K562 (cell line): ENCODE data around the gene ACHE. TPM values are rescaled to one million over a fixed set of nuclear protein-coding genes. Genes with fewer than 3 reads are reported as not detected.

Experiments
- CBX8 ChIP-seq: fragments of 200-600 bp; sonication (generic); IDR thresholded peaks from 2 replicates; pipeline ENCODE4 v1.6.1; 2012; ENCODE audit warnings: borderline replicate concordance, mixed run types, low read depth, mild to moderate bottlenecking, moderate library complexity, mixed read lengths, low read length, control low read depth, inconsistent platforms; ENCODE audit not compliant: poor library complexity, severe bottlenecking; ENCODE audit errors: extremely low read depth
- CCAR2 ChIP-seq: fragments of 200-400 bp; formaldehyde crosslinking; IDR thresholded peaks from 2 replicates; pipeline ENCODE4 v1.6.1; 2017; ENCODE audit warnings: mild to moderate bottlenecking, low read depth, low read length
- CSDE1 ChIP-seq, 2 experiments: fragments of 450-650 bp; IDR thresholded peaks; 2 replicates each; pipeline ENCODE4 v1.6.1; 2016; ENCODE audit warnings: mild to moderate bottlenecking in 1 of 2
- DIDO1 ChIP-seq: fragments of 450-650 bp; IDR thresholded peaks from 2 replicates; pipeline ENCODE4 v1.6.1; 2016; ENCODE audit warnings: low read depth, missing biosample characterization, missing genetic modification characterization
- E2F1 ChIP-seq: sonication (generic); formaldehyde crosslinking; IDR thresholded peaks from 2 replicates; pipeline ENCODE4 v1.8.1; 2023; ENCODE audit warnings: mild to moderate bottlenecking, missing genetic modification reagents, moderate library complexity
- ELF1 ChIP-seq: fragments of 200-800 bp; sonication (Bioruptor generic); IDR thresholded peaks from 2 replicates; pipeline ENCODE4 v1.6.1; 2016; ENCODE audit warnings: missing genetic modification characterization, missing compliant biosample characterization
- HLTF ChIP-seq: fragments of 450-650 bp; IDR thresholded peaks from 2 replicates; pipeline ENCODE4 v1.6.1; 2016
- KDM1A ChIP-seq, 2 experiments: fragments of 450-650 bp; IDR thresholded peaks; 2 replicates each; pipeline ENCODE4 v1.6.1; 2016; ENCODE audit warnings: mild to moderate bottlenecking in 2 of 2
- LCOR ChIP-seq: sonication (generic); formaldehyde crosslinking; IDR thresholded peaks from 2 replicates; pipeline ENCODE4 v1.8.0; 2022; ENCODE audit warnings: mild to moderate bottlenecking, missing genetic modification reagents
- NR1H2 ChIP-seq: sonication (generic); formaldehyde crosslinking; IDR thresholded peaks from 2 replicates; pipeline ENCODE4 v1.4.0; 2020; ENCODE audit warnings: mild to moderate bottlenecking, missing genetic modification reagents
- PURB ChIP-seq: sonication (generic); formaldehyde crosslinking; IDR thresholded peaks from 2 replicates; pipeline ENCODE4 v1.9.0; 2021; ENCODE audit warnings: low read depth, mild to moderate bottlenecking, missing genetic modification reagents
- RB1 ChIP-seq: fragments of 450-650 bp; IDR thresholded peaks from 2 replicates; pipeline ENCODE4 v1.6.1; 2017; ENCODE audit warnings: low read depth, mild to moderate bottlenecking
- RCOR1 ChIP-seq, 2 experiments: IDR thresholded peaks; 2 replicates each; pipeline ENCODE4 v1.6.1; 2012; ENCODE audit warnings: low read depth in 2 of 2, low read length in 2 of 2, borderline replicate concordance in 1 of 2, improper control_type of control experiment in 1 of 2
- RFX1 ChIP-seq: fragments of 450-650 bp; IDR thresholded peaks from 2 replicates; pipeline ENCODE4 v1.6.1; 2016; ENCODE audit warnings: mild to moderate bottlenecking, moderate library complexity
- SRSF7 ChIP-seq: fragments of 200-400 bp; formaldehyde crosslinking; optimal IDR thresholded peaks from 2 replicates; pipeline ENCODE3; 2017; ENCODE audit warnings: mild to moderate bottlenecking, low read depth, low read length
- TAF15 ChIP-seq: fragments of 200-400 bp; formaldehyde crosslinking; IDR thresholded peaks from 2 replicates; pipeline ENCODE4 v1.6.1; 2017; ENCODE audit warnings: mild to moderate bottlenecking, low read depth, low read length, moderate library complexity
- TCF3 ChIP-seq: sonication (generic); formaldehyde crosslinking; IDR thresholded peaks from 2 replicates; pipeline ENCODE4 v1.4.0; 2020; ENCODE audit warnings: mild to moderate bottlenecking, missing genetic modification reagents
- TCF7 ChIP-seq: sonication (generic); IDR thresholded peaks from 2 replicates; pipeline ENCODE4 v1.6.1; 2016; ENCODE audit warnings: antibody characterized with exemption, borderline replicate concordance
- ZFP36 ChIP-seq: fragments of 150-350 bp; IDR thresholded peaks from 2 replicates; pipeline ENCODE4 v1.6.1; 2018; ENCODE audit warnings: low read length, low read depth; ENCODE audit not compliant: partially characterized antibody
- polyA plus RNA-seq, 8 experiments: library from polyadenylated mRNA; depleted of rRNA in 4 of 8; stranded (reverse) in 5 of 8; unstranded in 3 of 8; fragments of >200 nt; fragmentation: Nextera tagmentation in 2 of 8; fragmentation: Illumina TruSeq in 1 of 8; extraction: Ambion mirVana in 2 of 8; extraction: Trizol in 1 of 8; gene quantifications; 2 replicates each; pipeline versions ENCODE4 v1.2.1 to v1.2.3, GENCODE V29; 2011 to 2014; ENCODE audit warnings: inconsistent platforms in 1 of 8, missing spikeins in 1 of 8
- total RNA-seq, 7 experiments: library from RNA; depleted of rRNA in 6 of 7; stranded (reverse); fragments of >200 nt in 6 of 7; fragmentation: Illumina TruSeq in 2 of 7; extraction: Trizol in 2 of 7; gene quantifications; 2 replicates each; pipeline versions ENCODE4 v1.2.1 to v1.2.3, GENCODE V29; 2011 to 2021; ENCODE audit warnings: low replicate concordance in 1 of 7
- TF ChIP-seq, protein P1 (sequence below): fragments of 200-800 bp; sonication (Bioruptor generic); IDR thresholded peaks from 2 replicates; pipeline ENCODE4 v1.6.1; 2017; ENCODE audit warnings: missing genetic modification characterization, missing compliant biosample characterization
- TF ChIP-seq, protein P2 (sequence below): sonication (generic); formaldehyde crosslinking; IDR thresholded peaks from 2 replicates; pipeline ENCODE4 v1.8.0; 2023; ENCODE audit warnings: mild to moderate bottlenecking, missing genetic modification reagents
- TF ChIP-seq, protein P3 (sequence below): fragments of 450-650 bp; IDR thresholded peaks from 2 replicates; pipeline ENCODE4 v1.6.1; 2016
- TF ChIP-seq, protein P4 (sequence below): sonication (generic); formaldehyde crosslinking; IDR thresholded peaks from 2 replicates; pipeline ENCODE4 v1.8.1; 2023; ENCODE audit warnings: mild to moderate bottlenecking, missing genetic modification reagents

The ACHE gene
- total and polyA plus RNA-seq, 9 of the 15 experiments (the other 6 are each of a cell fraction or from before 2014, with no cell fraction given) = 0.04 to 8.8 (median 1.9) TPM

DNA sequence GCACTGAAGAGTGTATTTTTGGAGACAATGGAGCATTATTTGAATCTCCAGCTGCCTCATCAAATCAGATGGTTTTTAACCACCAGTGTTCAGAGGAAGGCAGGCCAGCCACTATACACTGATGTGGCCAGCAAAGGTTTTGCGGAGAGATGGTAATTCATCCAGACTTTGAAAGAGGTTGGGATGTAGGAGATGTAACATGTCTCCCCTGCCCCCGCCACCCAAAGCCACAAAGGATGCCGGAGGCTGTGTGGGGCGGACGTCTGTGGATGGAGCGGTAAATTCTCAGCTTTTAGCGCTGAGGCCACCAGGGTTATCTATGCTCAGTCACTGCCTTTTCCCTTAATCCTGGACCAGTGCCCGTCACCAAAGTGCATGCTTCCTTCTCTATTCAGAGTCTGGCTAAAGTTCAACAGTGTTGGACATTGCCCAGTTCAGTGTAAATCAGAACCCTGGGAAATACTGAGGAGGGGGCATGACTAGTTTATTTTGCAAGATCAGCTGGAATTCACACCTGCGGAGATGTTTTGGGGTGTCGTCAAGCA is 32.2 kb downstream of the ACHE start (continued):
- TF ChIP-seq, protein P1, sequence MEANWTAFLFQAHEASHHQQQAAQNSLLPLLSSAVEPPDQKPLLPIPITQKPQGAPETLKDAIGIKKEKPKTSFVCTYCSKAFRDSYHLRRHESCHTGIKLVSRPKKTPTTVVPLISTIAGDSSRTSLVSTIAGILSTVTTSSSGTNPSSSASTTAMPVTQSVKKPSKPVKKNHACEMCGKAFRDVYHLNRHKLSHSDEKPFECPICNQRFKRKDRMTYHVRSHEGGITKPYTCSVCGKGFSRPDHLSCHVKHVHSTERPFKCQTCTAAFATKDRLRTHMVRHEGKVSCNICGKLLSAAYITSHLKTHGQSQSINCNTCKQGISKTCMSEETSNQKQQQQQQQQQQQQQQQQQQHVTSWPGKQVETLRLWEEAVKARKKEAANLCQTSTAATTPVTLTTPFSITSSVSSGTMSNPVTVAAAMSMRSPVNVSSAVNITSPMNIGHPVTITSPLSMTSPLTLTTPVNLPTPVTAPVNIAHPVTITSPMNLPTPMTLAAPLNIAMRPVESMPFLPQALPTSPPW (CRISPR knock-in tag) = 0 out of 2 replicates have a peak, but pooled peaks have one; percentile 49
- TF ChIP-seq CSDE1 (IDR thresholded peaks at IDR 0.05) = no peak
- TF ChIP-seq PURB (CRISPR knock-in tag) = no peak
- no peak for TF ChIP-seq RB1
- TF ChIP-seq RCOR1 (IDR thresholded peaks at IDR 0.05; ENCODE audit: borderline replicate concordance in 1 of 2, low read depth in 2 of 2, low read length in 2 of 2) = peak in 1 of 2 experiments; percentile 70; a peak in 1 of 4 replicates
- TF ChIP-seq CBX8 = no peak
- TF ChIP-seq DIDO1 (tag) = no peak
- TF ChIP-seq TCF3 (CRISPR knock-in tag) = no peak; the same call in 1 of the 2 replicates
- TF ChIP-seq NR1H2 (CRISPR knock-in tag) = no peak
- no peak for TF ChIP-seq E2F1 (CRISPR knock-in tag)
- TF ChIP-seq, protein P2, sequence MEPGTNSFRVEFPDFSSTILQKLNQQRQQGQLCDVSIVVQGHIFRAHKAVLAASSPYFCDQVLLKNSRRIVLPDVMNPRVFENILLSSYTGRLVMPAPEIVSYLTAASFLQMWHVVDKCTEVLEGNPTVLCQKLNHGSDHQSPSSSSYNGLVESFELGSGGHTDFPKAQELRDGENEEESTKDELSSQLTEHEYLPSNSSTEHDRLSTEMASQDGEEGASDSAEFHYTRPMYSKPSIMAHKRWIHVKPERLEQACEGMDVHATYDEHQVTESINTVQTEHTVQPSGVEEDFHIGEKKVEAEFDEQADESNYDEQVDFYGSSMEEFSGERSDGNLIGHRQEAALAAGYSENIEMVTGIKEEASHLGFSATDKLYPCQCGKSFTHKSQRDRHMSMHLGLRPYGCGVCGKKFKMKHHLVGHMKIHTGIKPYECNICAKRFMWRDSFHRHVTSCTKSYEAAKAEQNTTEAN (CRISPR knock-in tag) = no peak
- TF ChIP-seq ZFP36 = no peak
- TF ChIP-seq HLTF = no peak
- TF ChIP-seq, protein P3, sequence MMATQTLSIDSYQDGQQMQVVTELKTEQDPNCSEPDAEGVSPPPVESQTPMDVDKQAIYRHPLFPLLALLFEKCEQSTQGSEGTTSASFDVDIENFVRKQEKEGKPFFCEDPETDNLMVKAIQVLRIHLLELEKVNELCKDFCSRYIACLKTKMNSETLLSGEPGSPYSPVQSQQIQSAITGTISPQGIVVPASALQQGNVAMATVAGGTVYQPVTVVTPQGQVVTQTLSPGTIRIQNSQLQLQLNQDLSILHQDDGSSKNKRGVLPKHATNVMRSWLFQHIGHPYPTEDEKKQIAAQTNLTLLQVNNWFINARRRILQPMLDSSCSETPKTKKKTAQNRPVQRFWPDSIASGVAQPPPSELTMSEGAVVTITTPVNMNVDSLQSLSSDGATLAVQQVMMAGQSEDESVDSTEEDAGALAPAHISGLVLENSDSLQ = no peak
- TF ChIP-seq TCF7 = no peak
- no peak for TF ChIP-seq RFX1
- TF ChIP-seq ELF1 (tag) = no peak
- TF ChIP-seq CCAR2 = no peak
- TF ChIP-seq TAF15 = no peak
- TF ChIP-seq SRSF7 = no peak
- TF ChIP-seq LCOR (CRISPR knock-in tag) = 0 out of 2 replicates have a peak, but pooled peaks have one; percentile 32
- TF ChIP-seq, protein P4, sequence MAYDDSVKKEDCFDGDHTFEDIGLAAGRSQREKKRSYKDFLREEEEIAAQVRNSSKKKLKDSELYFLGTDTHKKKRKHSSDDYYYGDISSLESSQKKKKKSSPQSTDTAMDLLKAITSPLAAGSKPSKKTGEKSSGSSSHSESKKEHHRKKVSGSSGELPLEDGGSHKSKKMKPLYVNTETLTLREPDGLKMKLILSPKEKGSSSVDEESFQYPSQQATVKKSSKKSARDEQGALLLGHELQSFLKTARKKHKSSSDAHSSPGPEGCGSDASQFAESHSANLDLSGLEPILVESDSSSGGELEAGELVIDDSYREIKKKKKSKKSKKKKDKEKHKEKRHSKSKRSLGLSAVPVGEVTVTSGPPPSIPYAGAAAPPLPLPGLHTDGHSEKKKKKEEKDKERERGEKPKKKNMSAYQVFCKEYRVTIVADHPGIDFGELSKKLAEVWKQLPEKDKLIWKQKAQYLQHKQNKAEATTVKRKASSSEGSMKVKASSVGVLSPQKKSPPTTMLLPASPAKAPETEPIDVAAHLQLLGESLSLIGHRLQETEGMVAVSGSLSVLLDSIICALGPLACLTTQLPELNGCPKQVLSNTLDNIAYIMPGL = no peak
- peak in 1 of 2 experiments; percentile 36; a peak in 1 of 4 replicates for TF ChIP-seq KDM1A (IDR thresholded peaks at IDR 0.05)
